Cortex of kidney (tissue), 1 donor: ENCODE data around the gene NABP2.

Experiments
- DNase-seq: peaks from one replicate; lab custom pipeline; 2025; lab: John Stamatoyannopoulos, UW

The NABP2 gene

DNA sequence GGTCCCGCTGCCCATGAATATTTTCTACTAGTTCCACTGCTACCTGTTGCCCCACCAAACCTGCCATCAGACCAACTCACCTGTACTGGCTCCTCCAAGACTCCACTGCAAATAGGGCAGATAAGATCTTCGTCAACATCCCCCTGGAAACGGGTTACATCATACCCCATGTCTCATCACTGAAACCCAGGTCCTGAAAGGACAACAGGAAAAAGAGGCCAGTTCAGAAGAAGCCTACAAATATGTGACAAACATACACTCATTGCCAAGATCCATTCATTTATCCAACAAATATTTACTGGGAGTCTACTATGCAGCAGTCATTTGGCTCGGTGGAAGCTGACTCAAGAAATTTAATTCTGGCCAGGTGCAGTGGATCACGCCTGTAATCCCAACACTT, 10.3 kb upstream of the NABP2 start:
- DNase-seq: no peak

DNA sequence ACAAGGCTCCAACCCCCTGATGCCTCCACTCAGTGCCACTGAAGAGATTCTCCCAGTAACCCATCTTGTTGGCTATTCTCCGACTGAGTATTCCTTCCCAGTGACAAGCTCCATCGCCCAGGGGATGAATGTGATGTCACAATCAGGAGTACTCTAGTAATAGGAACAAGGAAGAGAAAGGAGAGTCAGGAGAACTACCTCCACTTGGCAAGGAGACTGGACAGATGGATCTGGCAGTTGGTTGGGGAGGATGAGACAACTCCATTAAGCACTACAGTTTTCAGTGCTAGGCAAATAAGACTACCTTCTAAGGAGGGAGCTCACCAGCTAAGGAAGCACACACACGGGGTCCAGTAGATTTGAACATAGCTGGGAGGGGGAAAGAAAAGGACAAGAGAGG, 7.7 kb upstream of the NABP2 start:
- no peak for DNase-seq

DNA sequence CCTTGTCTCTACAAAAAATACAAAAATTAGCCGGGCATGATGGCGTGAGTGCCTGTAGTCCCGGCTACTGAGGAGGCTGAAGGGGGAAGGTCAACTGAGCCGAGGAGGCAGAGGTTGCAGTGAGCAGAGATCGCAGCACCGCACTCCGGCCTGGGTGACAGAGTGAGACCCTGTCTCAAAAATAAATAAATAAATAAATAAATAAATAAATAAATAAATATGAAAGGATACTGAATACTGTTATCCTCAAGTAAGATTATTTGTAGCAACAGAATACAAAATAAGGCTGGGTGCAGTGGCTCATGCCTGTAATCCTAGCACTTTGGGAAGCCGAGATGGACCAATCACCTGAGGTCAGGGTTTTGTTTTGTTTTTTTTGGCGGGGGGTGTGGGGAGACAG, 4.3 kb upstream of the NABP2 start:
- no peak for DNase-seq

DNA sequence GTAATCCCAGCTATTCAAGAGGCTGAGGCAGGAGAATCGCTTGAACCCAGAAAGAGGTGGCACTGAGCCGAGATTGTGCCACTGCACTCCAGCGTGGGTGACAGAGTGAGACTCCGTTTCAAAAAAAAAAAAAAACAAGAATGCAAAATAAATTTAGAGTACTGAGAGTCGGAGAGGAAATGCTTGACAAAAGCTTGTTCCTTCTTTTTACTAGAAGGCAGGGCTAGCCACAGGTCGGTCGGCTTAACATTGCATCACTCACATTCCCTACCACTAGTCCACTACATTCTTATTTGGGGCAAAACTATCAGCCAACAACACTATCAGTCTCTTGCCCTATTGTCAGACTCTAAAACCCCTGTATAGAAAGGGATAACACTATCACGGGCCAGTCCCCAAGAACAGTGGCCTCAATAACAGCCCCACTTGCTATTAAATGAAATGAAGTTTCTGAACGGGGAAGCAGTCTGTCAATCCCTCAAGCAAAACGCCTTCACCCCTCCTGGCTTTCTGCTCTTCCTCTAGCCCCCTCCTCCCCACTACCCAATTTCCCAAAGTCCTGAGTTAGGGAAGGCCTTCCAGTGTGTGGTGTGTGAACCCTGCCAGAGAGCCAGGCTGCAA, 3.4 kb upstream of the NABP2 start:
- DNase-seq: no peak

DNA sequence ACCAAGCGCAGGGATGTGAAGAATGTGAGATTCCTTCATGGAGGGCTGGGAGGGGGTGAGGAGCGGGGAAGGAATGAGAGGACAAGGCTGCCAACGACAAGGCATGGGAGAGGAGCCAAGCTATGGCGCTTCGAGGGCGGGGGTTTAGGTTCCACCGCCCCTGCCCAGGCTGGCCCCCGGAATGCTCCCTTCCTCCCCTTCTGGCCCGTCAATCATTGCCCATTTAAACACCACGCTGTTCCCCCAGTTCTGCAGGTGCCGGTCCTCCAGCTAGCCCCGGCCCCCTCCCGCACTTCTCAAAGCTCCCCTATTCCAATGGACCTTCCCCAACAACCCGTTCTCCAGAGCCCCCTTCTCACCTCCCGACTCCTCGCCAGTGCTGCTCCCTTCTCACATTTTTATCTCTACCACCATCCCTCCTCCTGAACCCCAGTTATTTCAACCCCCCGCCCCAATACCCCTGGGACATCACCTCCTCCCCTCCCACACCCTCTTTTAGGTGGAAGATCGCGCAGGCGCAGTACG, 2.8 kb upstream of the NABP2 start:
- DNase-seq: no peak

DNA sequence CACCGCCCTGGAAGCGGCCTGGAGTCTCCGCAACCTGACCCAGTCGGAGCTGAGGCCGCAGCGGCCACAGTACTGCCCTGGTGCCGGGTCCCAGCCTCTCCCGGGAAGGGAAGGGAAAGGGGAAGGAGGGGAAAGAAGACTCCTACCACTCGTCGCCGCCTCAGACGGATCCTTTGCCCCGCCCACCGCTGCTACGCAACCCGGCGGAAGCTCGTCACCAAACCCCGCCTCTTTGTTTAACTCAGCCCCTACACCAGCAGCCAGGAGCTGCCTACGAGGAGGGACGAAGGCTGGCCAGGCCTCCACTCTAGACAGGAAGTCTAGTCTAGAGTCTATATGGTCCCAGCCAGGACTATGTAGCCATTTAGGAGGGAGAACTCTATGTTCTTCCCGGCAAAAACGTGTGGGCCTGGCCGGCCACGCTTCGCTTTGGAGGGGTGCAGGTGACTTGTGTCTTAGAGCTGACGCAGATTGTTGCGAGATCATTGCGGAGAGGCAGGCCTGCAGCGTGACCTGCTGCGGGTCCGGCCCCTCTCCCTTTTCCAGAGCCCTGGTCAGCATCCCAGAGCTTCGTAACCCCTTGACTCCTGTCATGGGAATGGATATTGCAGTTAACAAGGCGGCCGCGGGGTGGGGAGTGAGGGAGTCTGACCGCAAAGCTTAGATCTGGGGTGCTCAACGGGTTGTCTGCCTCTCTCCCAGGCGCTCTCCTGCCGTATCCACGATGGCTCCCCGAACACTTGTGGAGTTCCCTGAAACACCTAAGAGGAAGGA, 2.2 kb upstream of the NABP2 start, which contains the start of gene RNF41:
RNF41 (minus strand) TSS at position 166 of the 774 bp plus-strand sequence. CDS start 7,875 bp downstream, outside the sequence.
- peak; percentile 53 for DNase-seq

DNA sequence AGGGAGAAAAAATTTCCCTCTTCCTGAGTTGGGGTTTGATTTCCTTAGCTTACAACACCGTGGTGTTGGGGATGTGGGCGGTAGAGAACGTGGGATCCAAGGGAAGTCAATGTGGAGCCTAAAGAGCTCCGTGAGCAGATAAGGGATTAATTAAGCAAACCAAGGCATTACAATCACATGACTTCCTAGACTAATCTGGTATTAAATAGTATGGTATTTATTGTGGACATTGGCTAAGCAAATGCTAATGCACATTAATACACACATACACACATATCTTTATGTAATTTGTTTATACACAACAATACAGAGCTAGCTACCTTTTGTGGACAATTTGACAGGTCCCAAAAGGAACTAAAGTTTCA, 1.6 kb upstream of the NABP2 start:
- no peak for DNase-seq

DNA sequence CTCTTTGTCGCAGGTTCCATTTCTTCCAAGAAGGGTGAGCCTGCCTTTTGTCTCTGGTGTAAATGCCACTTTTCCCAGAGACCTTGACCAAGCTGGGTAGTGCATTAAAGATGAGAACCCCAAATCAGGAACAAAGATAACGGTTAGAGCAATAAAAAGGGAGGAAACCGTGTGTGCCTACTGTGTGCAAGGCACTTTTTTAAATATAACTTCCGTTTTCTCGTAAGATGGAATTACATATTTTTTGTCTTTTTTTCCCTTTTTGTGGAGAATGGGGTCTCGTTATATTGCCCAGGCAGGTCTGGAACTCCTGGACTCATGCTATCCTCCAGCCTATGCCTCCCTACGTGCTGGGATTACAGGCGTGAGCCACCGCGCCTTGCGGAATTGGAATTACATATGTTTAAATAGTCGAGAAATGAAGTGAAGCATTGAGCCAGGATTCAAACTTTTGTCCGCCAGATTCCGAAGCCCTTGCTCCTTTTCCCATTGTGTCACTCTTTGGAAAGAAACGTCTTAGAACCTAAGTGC, 506 bp upstream of the NABP2 start:
- no peak for DNase-seq

DNA sequence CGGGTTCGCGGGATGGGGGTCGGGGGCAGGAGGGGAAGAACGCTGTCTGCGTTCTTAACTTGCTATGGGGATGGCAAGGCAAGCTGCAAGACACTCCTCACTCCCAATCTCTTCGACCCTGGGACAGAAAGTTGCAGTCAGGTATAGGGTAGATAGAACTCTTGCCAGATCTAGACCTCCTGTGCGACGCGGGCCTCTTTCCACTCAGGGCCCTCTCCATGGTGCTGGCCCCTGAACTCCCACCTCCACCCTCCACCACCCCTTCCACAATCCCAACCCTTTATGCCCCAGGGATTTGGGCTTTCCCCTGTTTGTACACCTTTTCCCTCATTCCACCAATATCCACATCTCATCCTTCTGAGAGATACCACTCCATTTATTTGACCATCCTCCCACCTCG, 812 bp downstream of the NABP2 start:
- DNase-seq: no peak

DNA sequence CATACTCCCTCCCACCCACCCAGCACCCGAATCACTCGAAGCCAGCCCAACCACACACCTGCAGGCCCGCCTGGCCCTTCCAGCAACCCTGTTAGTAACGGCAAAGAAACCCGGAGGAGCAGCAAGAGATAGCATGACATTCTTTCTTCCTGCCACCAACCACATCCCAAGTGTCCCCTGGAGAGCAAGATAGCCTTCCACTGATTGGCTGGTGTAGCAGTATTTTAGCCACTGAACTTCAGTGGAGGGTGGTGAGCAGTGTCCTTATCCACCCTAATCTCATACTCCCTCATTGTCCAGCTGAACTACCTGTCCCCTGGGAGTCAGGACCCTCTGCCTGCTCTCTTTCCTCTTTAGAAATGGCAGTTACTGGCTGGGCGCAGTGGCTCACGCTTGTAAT, 4.9 kb downstream of the NABP2 start:
- no peak for DNase-seq

DNA sequence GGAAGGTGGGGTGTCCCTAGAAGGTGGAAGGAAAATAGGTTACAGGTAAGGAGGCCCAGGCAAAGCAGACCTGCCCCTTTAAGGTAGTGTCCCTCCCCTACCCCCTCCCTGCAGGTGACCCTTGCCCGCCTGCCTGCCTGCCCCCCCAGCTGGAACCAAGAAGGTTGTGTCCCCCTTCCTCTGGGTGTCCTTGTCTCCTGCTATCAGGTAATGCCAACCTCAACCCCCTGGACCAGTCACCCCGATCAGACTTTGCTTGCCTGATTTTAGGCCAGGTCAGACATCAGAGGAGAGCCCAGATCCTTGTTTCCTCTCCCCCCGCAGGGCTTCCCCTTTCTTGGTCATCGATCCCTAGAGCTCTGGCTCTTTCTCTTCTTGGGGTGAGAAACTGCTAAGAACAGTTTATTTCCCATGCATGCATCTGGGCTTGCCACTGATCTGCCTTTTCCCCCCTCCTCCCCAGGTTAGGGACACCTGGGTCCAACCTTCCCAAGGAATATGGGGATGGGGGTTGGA, 5.8 kb downstream of the NABP2 start, which contains the start of gene SLC39A5:
SLC39A5 (plus strand) TSS at position 136 of the 516 bp plus-strand sequence. CDS start 1,224 bp downstream, outside the sequence.
- DNase-seq: no peak

DNA sequence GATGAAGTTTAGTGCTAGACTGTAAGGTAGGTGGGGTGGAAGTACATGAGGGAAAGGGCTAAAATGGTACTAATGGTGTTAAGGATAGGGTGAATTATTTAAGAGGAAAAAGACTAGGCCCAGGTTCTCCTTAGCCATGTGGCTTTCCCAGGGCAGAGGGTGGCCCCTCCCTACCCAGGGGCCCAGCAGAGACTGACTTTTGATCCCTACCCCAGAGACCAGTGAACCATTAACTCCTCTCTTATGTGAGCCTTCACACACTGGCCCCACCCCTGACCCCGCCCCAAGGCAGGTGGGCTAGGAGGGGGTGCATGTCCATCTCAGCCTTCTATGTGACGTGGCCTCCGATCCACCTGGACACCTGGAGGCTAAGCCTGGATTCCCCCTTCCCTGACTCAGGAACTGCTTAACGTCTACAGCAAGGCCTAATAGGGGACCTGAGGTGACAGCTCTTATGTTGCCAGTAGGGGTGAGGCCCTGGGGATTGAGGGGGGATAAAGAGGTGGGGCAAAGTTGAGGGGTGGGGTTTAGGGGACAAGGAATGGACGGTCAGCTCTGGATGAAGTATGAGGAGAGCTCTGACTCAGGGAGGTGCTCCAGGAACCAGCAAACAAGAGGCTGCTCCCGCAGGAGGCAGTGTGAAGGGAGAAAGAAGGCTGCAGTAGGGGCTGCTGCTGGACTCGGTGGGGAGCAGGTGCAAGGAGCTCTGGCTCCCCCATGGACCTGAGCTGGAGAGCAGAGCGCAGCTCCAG, 6.5 kb downstream of the NABP2 start:
- no peak for DNase-seq

DNA sequence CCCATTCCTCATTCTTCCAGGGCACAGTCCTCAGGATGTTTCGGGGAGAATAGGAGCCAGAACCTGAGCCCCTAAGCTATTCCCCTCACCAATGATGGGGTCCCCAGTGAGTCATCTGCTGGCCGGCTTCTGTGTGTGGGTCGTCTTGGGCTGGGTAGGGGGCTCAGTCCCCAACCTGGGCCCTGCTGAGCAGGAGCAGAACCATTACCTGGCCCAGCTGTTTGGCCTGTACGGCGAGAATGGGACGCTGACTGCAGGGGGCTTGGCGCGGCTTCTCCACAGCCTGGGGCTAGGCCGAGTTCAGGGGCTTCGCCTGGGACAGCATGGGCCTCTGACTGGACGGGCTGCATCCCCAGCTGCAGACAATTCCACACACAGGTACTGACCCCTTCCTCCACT, 7.0 kb downstream of the NABP2 start:
- no peak for DNase-seq

DNA sequence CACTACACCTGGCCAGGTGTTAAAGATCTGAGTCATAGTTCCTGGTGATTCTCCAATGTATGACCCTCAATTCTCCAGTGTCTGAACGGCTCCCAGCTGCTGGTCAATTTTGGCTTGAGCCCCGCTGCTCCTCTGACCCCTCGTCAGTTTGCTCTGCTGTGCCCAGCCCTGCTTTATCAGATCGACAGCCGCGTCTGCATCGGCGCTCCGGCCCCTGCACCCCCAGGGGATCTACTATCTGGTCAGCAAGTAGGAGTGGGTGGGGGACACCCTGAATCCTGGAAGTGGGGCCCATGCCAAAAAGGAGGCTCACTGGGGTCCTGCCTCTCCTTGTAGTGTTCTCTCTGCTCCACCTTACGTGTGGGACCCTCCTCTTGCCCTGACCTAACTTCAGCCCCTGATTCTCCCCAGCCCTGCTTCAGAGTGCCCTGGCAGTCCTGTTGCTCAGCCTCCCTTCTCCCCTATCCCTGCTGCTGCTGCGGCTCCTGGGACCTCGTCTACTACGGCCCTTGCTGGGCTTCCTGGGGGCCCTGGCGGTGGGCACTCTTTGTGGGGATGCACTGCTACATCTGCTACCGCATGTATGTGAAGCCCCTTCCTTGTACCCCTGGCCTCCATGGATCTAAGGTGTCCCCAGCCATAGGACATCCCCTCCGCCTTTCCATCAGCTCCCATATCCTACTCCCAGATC, 10.7 kb downstream of the NABP2 start:
- no peak for DNase-seq

DNA sequence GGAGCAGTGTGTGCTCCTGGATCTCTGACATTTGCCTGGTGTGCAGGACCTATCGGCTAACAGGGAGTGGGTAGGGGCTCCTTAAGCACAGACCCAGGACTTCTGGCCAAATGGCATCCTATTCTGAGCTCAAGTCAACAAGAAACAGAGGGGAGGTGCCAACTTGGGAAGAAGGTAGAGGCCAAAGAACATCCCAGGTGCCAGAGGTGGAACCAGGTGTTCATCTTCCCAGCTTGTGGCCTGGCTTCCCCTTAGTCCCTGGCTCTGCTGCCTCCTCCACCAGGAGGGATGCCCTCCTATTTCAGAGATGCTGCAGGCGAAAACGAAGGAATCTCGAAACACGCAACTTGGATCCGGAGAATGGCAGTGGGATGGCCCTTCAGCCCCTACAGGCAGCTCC, 11.9 kb downstream of the NABP2 start:
- DNase-seq: no peak

DNA sequence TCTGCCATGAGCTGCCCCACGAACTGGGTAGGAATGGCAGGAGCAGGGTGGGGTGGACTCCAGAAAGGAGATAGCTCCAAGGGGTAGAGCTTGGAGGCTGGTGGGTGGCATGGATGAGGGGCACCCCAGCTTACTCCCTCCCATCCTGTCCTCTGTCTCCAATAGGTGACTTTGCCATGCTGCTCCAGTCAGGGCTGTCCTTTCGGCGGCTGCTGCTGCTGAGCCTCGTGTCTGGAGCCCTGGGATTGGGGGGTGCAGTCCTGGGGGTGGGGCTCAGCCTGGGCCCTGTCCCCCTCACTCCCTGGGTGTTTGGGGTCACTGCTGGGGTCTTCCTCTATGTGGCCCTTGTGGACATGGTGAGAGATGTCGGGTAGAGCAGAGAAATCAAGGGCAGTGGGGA, 12.8 kb downstream of the NABP2 start:
- DNase-seq: no peak

DNA sequence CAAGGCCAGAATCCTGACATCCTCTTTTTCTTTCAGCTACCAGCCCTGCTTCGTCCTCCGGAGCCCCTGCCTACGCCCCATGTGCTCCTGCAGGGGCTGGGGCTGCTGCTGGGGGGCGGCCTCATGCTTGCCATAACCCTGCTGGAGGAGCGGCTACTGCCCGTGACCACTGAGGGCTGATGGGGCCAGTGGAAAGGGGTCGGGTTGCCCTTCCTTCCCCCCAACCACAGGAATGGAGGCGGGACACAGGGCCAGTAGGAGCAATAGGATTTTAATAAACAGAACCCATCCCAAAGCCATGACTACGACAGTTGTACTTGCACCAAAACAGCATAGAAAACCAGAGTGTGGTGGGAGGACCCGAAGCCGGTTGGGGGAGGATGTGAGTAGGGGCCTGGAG, 13.4 kb downstream of the NABP2 start:
- no peak for DNase-seq

DNA sequence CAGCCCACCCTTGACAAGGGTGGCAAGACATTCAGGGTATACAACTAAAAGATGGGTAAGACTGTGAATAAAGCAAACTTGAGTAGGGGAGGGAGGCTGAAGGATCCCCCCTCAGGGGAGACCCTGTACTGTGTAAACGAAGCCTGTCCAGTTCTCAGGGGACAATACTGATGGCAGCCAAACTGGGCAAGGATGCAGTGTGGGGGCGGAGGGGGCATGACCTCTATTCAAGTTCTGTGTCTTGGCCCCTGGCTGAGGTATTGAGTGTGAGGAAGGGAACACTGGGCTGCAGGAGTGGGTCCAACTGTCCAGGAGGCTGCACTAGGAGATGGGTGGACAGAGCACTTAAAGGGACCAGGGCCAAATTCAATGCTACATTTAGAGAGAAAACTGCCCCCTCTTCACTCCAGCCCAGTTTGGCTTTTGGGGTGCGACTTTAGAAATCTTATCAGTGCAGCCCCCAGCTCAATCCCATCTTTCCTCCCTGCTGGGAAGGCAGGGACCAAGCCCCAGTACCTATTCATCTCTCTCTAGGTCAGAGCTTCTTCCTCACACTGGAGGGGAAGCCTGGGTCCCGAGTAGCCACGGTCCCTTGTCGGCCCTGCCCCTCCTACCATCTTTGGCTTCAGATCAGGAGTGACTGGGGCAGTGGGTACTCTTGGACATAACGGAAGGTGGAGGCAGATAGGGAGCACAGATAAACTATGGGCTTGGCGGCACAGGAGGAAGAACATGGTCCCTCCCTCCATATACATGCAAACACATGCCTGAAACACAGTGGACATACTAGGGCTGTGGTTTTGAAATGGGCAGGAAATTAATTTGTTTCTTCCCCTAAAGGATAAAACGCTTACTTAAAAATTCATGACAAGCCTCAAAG, 17.5 kb downstream of the NABP2 start:
- DNase-seq: no peak

DNA sequence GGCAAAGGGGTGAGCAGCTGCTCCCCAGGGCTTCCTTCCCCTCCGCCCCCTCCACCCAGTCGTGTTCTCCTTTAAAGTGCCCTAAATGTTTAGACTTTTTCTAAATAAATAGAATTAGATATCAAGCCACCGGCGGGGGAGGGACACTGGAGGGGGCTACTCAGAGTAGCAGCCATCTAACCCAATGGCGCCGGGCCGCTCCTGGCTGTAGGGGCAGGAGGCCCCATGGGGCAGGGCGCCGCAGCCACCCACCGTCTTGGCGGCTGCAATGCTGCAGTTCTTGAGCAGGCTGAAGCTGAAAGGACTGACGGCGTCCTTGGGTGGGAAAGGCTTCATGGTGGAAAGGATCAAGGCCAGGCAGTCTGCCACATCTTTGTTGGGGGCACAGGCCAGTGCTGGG, 18.8 kb downstream of the NABP2 start:
- DNase-seq: no peak

DNA sequence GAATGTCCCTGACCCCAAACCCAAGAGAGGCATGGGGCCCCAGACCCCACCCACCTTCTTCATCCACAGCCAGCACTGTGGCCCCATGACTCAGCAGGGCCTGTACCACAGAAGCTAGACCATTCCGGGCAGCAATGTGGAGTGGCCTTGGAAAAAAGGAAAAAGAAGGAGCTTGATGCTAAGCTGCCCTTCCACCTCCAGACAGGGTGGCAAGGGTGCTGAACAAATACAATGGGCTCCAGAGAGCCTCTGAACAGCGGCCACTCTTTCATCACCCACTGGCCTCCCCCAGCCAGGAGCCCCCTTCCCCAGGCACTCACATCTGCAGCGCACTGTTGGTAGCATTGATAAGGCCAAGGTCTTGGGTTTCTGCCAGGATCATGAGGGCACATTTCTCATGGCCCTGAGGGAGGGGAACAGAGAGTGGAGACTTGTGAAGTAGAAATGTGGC, 19.6 kb downstream of the NABP2 start:
- DNase-seq: no peak

DNA sequence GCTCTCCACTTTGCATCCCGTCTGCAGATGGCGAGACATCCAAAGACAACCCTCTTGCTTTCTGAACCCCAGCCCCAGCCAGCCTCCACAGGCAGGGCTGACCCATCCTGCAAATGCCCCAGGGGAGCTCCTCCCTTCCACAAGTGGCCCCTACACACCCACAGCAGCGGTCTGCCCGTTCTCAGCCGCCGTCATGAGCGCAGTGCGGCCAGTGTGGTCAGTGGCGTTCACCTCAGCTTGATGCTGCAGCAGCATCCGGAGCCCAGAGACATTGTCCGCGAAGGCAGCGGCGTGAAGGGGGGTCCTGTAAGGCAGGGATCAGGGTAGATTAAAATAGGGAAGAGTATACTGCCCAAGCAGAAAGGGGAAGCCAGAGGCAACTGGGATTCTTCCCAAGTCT, 20.4 kb downstream of the NABP2 start:
- DNase-seq: no peak
